ENCODE results near the gene CTBP2.

CTBP2 gene

DNA sequence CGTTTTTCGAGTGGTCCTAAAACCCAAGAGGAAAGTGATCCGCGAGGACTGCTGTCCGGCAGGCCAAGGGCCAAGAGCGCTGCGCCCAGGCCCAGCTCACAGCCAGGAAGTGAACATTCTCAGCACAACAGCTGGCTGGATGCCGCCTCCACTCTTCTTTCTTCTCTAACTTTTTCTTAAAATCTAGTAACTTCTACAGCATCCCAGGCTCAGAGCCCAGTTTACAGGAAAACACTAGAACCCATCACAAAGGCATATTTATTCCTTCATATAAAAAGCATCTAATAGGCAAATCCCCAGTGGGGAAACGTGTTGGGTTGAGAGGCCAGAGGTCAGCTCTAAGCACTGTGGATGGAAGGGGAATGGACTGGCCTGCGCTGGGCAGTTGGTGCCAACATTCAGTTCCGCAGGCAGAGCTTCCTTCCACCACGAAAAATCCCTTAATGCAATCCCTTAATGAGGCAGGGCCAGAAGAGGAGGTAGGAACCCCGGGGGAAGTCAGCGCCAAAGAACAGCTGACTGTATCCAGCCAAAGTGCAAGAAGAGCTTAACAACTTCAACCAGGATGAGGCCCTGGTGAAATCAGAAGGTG is 143.7 kb downstream of the CTBP2 start:
- no peak for DNase-seq

DNA sequence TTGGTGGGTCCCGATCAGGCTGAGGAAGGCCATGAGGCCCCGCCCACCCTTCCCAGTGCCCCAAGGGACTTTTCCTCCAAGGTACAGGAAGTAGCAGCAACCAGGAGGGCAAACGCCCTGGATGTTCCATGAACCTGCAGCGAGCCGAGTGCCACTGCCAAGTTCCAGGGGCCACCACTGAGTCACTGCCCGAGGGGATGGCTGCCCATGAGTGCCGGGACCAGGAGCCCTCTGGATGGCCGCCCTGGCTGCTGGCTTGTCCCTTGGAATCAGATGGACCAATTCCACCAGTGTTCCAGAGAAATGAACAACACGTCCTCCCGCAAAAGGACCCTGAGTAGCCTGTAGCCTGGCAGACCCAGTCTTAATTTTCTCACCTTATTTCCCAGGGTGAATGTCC is 144.2 kb downstream of the CTBP2 start:
- no peak for DNase-seq

DNA sequence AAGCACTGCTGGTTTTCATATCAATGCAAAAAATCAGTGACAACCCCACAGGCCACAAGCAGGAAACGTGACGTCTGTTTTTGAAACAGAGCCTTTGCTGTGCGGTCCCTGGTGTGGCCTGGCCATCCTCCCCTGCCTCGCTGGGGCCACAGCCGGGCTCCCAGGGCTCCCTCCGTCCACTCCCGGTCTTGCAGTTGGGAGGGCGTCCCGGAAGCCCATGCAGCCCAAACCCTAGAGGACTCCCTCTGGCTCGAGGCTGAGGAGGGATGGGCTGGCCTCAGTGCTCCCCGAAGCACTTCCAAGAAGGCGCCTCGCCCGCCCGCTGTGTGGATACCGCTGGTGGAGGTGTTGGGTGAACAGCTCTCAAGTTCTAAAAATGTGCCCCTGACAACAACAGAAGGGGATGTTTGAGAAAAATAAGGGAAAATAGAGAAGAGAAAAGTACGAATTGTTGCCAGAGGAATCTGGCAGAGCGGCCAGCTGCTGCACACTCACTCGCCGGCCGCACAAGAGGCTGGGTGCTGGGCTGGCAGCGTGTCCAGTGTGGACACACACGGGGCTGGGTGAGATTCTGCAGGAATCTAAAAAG is 144.9 kb downstream of the CTBP2 start:
- no peak for DNase-seq

DNA sequence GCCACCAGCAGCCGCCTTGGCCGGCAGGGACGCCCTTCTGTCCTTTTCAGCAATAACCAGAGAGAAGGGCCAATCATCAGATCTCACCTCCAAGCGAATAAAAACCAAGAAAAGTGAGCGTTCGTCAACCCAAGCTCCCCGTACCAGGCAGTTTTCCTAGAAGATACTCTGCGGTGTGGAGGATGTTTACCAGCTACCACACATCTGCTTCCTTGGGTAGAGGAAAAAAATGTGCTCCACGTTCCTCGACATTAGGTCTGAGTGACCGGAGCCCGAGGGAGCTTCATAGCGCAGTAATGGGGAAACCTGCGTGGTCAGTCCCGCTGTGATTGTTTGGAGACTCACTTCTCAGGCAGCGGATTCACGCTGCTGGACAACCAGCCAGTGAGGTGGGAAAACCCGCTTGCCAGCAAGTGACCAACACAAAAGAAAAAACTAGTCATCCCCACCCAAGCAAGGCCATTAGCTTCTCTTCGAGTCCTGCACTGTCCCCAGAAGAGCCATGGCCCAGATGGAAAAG is 145.5 kb downstream of the CTBP2 start:
- DNase-seq = no peak

DNA sequence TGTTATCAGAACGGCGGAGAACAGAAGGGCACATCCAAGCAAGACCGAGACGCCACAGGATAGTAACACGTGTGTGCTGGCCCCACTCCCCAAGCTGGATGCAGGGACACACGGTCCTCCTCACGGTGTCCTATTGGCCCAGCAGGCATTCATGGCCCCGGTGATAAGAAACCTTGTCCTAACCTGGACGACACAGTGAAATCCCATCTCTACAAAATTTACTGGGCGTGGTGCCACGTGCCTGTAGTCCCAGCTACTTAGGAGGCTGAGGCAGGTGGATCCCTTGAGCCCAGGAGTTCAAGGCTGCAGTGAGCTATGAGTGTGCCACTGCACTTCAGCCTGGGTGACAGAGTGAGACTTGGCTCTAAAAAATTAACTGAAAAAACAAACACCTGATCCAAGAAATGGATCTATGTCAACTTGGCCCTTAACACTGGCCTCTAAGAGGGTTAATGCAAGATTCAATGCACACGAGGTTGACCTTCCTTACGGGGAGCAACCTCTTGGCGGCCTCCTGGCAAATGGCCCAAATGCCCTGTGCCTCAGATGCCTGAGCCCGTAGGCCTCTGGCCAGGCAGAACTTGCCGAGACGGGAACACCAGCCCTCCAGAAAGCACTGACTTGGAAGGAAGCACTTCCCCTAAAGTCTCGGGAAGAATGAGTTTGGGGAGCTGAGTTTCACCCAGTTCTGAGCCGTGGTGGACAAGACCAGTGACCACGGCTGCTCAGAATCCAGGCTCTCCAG is 146.1 kb downstream of the CTBP2 start:
- DNase-seq = no peak

DNA sequence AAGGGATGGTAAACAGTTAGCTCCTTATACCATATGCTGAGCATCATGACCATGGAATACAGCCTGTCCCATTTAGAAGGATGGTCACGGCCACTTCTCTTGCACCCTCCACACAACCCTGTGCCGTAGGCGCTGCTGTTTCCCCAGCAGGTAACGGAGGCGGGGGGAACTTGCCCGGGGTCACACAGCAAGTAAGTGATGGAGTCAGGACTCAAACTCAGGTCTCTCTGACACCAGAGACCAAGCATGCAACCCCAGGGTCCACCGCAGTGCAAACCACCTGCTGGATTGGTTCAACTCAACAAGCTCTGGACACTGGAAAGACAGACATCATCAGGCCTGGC is 146.9 kb downstream of the CTBP2 start:
- no peak for DNase-seq

DNA sequence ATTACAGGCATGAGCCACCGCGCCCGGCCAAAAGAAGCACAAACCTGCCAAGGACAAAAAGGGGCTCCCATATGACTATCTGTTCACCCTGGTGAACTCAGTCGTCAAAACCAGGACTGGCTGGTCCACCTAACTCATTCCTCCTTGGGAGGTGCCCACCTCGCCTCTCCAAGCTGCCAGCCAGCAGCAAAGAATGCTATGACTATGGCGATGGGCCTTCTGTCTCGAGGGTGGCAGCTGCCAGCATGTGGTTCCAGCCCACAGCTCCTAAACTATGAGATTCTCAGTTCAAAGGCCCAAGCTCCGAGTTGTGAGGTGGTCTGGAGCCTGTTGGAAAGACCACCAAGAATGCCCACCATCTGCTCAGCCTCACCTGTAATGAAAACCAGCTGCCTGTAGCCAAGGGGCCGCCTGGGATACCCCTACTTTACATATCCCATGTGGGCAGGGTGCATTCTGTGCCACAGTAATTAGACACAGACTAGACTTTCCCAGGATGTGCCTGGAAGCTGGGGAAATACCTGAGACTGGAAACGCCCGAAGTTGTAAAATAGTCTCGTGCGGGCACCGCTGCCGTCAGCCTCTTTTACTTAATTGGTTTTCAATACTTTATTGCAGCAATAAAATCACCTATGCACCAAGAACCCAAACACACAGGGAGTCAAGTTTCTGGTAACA is 147.4 kb downstream of the CTBP2 start:
- DNase-seq = no peak

DNA sequence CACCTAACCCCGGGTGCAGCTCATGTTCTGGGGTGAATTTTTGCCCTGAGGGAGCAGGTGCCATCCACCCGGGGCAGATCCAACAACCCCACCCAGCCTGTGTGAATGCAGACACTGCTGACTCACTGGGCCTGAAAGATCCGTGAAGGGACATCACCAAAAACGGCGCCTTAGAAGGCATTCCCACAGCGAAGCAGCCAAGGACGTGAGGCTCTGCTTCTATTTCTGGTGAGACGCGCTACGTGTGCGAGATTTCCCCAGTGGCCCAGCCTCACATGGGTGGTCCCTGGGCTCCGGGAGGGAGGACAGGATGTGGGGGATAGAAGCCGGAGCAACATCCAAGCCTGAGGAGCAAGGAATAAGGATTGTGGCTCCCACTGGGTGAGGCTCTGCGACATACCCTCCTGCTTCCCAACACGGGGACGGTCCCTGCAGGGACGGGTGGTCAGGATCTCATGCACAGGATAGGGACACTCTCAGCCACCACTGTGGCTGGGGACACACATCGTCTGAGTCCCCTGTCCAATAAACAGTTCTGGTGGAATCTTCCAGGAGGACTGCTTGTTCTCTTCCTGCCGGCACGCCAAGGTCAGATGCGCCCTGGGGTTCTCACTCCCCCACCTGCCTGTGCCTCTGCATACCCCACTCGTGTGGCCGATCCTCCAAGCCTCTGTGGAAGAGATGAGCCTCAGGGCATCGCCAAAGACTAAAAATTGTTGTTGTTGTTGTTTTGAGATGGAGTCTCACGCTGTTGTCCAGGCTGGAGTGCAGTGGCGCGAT is 148.2 kb downstream of the CTBP2 start:
- no peak for DNase-seq

DNA sequence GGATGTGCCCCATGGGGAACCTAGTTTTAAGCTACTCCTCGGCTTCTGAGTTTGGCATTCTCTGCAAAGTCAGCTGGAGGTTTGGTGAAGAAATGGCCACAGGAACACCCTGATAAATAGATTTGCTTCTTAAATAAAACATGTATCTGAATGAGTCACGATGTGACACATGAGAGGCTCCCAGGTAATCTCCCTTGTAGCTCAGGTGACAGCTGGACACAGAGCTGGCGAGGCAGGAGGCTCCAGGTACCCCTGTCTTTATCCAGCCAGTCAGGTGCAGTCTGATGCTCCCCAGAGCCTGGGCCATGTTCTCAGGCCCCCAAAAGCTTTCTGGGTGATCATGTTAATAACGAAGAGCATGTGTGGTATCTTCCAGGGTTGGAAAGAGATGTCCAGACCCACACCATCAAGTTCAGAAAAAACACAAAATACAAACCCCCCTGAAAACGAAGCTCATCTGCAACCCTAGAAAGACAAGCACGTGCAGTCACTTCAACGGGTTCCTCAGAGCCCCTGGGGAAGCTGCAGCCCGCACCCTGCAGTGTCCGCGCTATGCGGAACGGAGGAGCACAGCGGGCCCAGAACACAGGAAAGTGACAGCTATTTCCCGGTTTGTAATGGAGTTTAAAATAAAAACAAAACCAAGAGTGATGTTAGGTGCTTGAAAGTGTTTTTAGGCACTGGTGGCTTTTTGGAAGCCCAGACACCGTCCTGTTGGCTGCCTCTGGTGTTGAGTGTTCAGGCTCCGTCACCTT is 149.0 kb downstream of the CTBP2 start:
- DNase-seq = no peak

DNA sequence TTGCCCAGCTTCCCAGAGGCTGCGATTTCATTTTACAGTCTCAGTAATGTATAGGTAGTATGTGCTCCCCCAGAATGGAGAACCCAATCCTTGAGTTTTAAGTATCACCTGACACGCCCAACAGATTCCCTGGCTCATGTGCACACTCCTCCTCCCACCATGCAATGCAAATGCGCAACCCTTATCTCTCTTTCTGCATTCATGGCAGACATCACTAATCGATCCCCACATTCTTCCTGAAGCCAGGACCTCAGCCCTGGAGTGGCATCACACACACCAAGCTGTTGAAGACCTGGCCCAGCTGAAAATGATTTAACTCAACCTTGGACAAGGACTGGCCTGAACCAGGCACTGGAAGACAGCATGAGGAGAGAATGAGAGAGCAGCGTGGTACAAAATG is 150.0 kb downstream of the CTBP2 start:
- DNase-seq = no peak

DNA sequence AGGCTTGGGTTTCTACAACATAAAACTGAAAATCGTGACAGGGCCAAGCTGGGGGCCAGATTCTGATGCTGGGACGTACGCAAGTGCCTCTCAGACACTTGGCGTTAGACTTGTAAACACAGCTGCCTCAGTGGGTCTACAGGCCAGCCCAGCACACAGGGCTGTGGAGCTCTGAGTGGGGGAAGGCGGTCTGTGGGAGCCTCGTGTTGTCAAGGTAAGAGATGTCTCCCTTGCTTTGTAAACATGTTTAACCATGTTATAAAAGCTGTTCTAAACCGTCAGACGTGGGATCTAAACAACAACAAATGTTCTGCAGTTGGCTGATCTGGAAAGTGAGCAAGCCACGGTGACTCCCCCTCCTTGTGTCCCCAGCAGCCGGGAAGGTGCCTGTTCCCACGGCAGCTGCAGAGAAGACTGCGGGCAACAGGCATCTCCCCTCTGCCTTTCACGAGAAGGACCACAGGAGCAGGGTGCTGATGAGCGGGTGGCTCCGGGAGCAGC is 150.7 kb downstream of the CTBP2 start:
- no peak for DNase-seq

DNA sequence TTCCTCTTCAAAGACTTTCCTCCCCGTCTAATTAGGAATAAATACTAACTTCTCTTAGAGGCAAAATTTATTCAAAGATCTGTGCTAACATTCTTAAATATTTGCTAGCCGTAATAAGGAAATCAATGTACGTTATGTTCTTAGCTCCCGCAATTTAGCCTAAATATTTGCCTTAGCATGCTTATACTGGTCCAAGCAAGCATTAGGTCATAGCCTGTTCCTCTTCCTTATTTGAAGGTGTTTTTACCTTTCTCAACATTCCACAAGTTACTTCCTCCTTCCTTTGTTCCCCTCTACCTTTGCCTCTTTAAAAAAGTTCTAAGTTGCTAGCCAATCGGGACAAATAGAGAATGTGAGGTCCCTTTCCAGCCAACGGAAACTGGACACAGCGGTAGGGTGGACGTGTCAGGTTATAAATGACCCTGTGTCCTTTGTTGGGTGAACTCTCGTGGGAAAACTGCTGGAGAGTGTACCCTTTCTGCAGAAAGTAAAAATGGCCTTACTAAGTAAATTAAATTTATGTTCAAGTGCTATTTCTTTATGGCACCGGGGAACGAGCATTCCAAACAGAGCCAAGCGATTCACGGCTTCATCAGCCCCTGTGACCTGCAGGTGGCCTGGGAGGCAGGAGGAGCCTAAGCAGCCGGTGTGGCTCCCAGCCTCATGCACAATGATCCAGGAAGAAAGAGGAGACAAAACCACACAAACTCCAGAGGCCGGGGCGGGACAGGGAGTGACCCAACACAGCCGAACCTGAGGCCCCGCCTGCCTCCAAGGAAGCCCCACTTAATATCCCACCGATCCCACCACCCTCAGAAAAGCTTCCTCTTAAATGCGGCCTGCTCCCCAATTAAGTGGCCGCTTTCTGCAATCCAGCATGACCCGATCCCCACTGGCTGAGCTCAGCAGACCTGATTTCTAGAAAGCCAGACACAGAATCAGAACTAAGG is 151.4 kb downstream of the CTBP2 start:
- DNase-seq = no peak

DNA sequence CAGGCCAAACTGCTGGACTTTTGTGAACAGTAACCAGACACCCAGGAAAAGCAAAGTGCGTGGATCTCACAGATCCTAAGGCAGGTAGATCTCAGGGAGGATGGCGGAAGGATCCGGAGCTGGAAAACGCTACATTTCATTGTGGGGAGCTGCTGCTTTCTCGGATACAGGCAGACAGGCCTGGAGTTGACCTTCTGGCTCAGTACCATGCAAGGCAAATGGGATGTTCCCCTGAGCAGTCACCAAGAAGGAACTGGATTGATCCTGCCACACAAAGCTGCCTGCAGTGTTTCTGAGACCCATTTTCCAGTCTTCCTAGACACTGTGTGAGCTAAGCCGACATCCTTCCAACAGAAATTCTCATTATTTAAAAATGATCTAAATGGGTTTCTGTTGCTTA is 152.9 kb downstream of the CTBP2 start:
- no peak for DNase-seq

DNA sequence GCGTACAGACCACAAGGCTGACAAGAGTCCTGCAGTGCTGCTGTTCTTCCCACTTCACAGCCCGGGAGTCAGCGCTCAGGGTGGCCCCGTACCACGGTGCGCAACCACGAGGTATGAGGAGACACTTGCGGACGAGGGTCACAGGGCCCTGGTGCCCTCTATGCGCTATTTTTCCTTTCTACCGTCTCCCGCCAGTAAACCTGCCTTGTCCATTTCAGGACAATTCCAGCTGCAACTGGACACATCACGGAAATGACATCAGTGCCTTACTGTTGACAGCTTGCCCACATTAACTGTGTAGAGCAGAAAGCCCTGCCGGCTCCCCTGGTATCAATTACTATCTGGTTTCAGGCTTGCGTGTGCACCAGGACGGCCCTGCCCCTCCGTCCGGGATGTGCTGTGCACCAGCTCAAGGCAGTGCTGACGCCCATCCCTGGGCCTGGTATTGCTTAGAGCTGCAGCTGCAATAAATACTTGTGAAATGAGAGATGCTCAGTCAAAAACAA is 153.4 kb downstream of the CTBP2 start:
- no peak for DNase-seq

DNA sequence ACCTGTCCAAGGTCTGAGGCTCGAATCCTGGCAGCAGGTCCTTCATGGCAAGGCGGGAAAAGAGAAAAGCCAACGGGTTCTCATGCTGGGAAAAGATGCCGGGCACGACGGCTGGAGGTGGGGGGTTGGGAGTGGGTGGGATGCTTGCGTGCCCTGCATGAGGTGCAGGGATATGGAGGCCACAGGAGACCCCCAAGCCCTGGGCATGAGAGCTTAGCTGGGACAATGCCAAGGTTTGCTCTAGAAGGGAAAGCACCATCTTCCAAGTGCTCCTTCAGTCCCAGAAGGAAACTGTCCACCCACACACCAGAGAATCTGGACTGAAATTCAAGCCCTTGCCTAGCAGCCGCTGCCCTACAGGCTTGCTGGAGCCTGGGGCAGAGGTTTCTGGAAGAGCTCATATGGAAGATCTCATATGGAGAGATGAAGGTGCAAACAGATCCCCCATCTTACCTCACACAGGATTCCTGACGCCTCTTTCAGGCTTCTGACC is 154.1 kb downstream of the CTBP2 start:
- no peak for DNase-seq

DNA sequence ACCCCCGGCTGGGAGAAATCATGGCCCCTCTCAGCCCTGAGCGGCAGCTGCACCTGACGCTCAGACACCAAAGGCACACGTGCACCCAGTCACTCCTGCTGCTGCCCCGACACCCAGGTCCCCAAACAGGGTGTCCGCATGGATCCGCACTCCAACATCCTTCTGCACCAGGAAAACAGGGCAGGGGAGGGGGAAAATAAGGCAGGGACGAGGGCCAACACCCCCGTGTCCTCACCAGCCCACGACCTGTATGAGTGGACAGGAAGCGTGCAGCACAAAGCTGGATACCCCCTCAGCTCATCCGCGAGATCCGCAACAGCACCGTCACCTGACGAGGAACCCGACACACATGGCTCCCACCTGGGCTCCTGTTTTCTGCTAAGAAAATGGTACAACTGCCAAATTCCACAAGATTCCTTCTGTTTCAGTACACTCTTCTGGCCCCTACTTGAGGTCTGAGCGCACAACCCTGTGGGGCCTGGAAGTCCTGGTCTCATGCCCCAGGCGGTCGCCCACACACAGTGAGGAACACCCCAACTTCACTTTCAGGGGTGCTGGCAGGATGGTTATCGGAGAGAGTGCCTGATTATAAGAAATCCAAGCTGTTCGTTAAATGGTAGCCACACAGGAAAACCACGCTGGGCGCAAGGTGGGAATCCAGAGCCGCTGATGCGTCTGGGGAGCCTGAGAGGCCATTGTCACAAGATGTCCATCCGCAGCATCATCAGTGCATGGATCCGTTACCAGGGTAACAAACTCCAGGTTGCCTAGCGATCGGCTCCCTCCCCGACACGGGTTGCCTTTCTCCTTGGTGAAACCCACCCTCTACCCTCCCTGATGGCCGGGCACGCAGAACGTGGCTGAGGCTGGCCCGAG is 154.8 kb downstream of the CTBP2 start:
- DNase-seq = no peak

DNA sequence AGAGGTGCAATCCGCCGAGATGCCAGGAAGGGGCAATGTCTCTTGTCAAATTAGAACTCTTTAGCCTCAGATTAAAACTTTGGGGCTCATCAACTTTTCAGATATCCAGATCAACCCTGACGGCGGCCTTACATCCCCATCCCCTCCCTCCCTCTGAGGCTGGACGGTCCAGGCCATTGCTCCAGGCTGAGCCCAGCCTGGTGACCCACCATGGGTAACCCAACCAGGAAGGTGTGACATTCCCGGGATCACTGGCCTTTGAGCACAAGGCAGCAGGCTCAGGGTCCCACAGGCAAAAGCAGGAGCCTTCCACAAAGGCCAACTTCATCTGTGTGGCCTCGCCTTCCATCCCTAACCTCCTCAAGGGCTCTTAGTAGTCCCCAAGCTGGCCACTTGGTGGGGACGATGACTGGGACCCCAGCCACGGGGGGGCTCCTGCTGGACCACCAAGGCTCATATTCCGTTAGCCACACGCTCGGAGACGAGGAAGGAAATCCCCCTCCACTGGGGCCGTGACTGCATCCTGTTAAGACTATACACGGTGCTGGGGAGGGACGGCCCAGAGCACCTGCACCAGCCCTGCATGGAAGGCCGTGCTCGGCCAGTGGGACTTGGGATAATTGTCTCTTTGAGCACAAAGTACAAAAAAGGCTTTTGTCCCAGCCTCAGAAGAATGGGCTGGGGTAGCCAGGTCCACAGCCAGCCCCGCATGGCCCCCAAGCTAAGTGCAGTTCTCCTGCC is 155.6 kb downstream of the CTBP2 start:
- DNase-seq = no peak

DNA sequence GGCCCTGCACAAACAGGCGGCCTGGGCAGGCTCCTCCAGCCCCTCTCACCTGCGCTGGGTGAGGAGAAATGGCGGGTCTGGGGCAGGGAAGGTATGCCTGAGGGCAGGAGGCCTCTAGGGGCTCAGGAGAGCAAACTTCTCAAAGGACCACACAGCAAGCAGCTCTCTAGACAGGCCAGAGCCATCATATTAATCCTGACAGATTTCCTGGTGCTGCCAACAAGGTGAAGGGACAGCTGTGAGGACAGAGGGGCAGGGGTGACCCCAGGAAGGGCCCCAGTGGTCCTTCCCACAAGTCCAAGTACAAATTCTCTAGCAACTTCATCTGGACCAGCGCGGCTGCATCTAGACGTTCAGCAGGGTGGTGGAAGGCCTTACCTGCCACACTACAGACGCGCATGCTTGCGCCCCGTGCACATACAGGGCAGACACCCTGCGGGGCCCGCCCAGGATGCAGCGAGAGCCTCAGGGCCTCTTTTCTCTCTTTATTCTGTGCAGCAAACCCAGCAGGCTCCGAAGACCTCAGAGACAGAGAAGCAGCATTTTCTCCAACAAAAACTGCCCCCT is 156.4 kb downstream of the CTBP2 start:
- no peak for DNase-seq
